KMS-11 (cell line): ENCODE data around the gene PPP2R3B.
A peak's percentile ranks its signal among the peaks of the same experiment; 100 is the strongest.
"Not testable (repeated sequence)": the region's sequence is repeated elsewhere in the genome, so short reads cannot be mapped to it uniquely, and the experiment has no call there.

Experiments
- H2AFZ ChIP-seq: fragments of 200-600 bp; sonication (generic); 2 replicates; pipeline ENCODE4 v1.6.1; 2016; ENCODE audit warnings: antibody characterized with exemption, mixed run types, low read depth
- H3K27ac ChIP-seq: fragments of 200-600 bp; sonication (generic); 2 replicates; pipeline ENCODE4 v1.6.1; 2016; ENCODE audit warnings: mild to moderate bottlenecking, mixed run types
- H3K27me3 ChIP-seq: fragments of 200-600 bp; sonication (generic); 2 replicates; pipeline ENCODE4 v1.6.1; 2017; ENCODE audit warnings: mild to moderate bottlenecking, low read depth, mixed run types, moderate library complexity; ENCODE audit not compliant: insufficient read depth
- H3K36me3 ChIP-seq: fragments of 200-600 bp; sonication (generic); 2 replicates; pipeline ENCODE4 v1.6.1; 2017; ENCODE audit warnings: mild to moderate bottlenecking, mixed run types; ENCODE audit not compliant: insufficient read depth
- H3K4me1 ChIP-seq: fragments of 200-600 bp; sonication (generic); 2 replicates; pipeline ENCODE4 v1.6.1; 2016; ENCODE audit warnings: mild to moderate bottlenecking, low read depth, mixed run types; ENCODE audit not compliant: poor library complexity, severe bottlenecking
- H3K4me2 ChIP-seq: fragments of 200-600 bp; sonication (generic); 2 replicates; pipeline ENCODE4 v1.7.0; 2016; ENCODE audit warnings: mild to moderate bottlenecking, mixed run types
- H3K4me3 ChIP-seq: fragments of 200-600 bp; sonication (generic); IDR thresholded peaks from 2 replicates; pipeline ENCODE4 v1.6.1; 2017; ENCODE audit warnings: low read depth, low read length, mixed read lengths; ENCODE audit not compliant: insufficient read depth
- H3K79me2 ChIP-seq: fragments of 200-600 bp; sonication (generic); 2 replicates; pipeline ENCODE4 v1.6.1; 2016; ENCODE audit warnings: low read depth, mixed run types; ENCODE audit not compliant: insufficient read depth
- H3K9ac ChIP-seq: fragments of 200-600 bp; sonication (generic); 2 replicates; pipeline ENCODE4 v1.6.1; 2016; ENCODE audit warnings: mild to moderate bottlenecking, mixed run types
- H4K20me1 ChIP-seq: fragments of 200-600 bp; sonication (generic); 2 replicates; pipeline ENCODE4 v1.6.1; 2016; ENCODE audit warnings: mild to moderate bottlenecking, mixed run types; ENCODE audit not compliant: insufficient read depth
- TF ChIP-seq, protein P1 (sequence below): fragments of 200-600 bp; sonication (generic); conservative IDR thresholded peaks from 2 replicates; pipeline ENCODE4 v1.6.1; 2017; ENCODE audit warnings: low read depth, mild to moderate bottlenecking, antibody characterized with exemption, low read length, moderate library complexity, mixed read lengths

PPP2R3B gene, protein sequence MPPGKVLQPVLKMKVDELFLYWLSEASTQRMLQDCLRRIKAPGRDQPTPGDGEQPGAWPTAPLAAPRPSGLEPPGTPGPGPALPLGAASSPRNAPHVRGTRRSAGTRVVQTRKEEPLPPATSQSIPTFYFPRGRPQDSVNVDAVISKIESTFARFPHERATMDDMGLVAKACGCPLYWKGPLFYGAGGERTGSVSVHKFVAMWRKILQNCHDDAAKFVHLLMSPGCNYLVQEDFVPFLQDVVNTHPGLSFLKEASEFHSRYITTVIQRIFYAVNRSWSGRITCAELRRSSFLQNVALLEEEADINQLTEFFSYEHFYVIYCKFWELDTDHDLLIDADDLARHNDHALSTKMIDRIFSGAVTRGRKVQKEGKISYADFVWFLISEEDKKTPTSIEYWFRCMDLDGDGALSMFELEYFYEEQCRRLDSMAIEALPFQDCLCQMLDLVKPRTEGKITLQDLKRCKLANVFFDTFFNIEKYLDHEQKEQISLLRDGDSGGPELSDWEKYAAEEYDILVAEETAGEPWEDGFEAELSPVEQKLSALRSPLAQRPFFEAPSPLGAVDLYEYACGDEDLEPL

DNA sequence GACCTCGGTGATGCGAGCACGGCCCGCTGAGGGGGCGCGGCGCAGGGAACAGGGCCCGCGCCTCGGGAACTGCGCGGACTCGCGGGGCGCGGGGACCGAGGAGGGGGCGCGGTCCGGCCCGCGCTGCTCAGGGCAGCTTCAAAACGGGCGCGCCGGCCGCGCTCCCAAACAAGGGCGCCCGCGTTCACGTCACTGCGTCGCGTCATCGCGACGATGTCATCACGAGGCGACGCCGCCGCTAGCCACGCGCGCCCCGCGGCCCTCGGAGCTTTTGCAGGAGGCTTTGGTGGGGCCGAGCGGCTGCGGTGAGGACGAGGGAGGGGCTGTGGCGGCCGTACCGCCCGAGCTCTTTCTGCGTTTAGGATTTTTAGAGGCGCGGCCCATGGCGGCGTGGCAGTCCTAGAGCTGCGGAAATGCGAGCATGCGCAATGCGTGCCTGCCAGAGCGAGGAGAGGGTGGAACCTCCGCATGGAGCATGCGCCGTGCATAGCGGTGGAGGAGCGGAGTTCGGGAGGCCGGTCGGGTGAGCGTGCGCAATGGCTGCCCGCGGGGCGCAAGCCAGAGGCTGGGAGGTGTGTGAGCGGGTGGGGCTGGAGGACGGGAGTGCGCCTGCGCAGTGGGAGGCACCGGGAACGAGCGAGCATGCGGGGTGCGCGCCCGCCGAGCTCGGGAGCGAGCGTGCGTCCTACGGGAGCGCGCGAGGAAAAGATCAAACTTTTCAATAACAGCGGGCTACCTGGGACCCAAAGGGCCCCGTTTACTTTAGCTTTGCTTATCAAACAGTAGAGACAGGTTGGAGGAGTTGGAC is at the start of gene PPP2R3B:
Gene PPP2R3B, minus strand, starts transcription at position 140 of the 808 bp plus-strand sequence. CDS start 216 bp downstream, outside the sequence.
- H3K4me2 ChIP-seq = peak within 1 kb of the TSS; percentile 57; the same call in 1 of the 2 replicates
- no peaks in the 10 kb centered on the region for H3K36me3 ChIP-seq
- no peaks in the 10 kb centered on the region for H3K27me3 ChIP-seq
- no peaks in the 10 kb centered on the region for H3K79me2 ChIP-seq
- TF ChIP-seq, protein P1, sequence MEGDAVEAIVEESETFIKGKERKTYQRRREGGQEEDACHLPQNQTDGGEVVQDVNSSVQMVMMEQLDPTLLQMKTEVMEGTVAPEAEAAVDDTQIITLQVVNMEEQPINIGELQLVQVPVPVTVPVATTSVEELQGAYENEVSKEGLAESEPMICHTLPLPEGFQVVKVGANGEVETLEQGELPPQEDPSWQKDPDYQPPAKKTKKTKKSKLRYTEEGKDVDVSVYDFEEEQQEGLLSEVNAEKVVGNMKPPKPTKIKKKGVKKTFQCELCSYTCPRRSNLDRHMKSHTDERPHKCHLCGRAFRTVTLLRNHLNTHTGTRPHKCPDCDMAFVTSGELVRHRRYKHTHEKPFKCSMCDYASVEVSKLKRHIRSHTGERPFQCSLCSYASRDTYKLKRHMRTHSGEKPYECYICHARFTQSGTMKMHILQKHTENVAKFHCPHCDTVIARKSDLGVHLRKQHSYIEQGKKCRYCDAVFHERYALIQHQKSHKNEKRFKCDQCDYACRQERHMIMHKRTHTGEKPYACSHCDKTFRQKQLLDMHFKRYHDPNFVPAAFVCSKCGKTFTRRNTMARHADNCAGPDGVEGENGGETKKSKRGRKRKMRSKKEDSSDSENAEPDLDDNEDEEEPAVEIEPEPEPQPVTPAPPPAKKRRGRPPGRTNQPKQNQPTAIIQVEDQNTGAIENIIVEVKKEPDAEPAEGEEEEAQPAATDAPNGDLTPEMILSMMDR = no peak
- H2AFZ ChIP-seq = peak within 1 kb of the TSS; percentile 70
- H3K9ac ChIP-seq = peak within 1 kb of the TSS; percentile 99
- H4K20me1 ChIP-seq = no peaks in the 10 kb centered on the region
- H3K4me1 ChIP-seq = peaks cover 3% of the 10 kb centered on the region
- H3K27ac ChIP-seq = peak within 1 kb of the TSS; percentile 99
- no peak within 1 kb of the TSS for H3K4me3 ChIP-seq

DNA sequence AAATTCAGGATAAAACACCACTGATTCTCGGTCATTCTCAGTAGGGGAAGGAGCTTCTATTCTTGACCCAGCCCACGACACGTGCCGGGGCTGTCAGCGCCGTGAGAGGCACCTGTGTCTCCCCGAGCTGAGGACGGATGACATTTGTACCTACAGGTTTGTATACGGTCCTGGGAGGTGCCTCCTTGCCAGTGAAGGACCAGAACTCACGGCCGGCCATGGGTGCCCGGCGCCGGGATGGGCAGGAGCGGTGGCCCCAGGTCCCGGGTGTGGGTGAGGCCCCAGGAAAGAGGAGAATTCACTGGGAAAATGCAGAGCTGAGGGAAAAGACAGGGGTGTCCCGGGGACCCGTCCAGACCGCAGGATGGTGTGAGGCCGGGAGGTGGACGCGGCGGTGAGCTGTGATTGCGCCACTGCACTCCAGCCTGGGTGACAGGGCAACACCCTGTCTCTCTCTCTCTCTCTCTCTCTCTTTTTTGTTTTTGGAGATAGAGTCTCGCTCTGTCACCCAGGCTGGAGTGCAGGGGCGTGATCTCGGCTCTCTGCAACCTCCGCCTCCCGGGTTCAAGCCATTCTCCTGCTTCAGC is 48.9 kb upstream of the PPP2R3B start:
- no peaks in the 10 kb centered on the region for H3K27me3 ChIP-seq

DNA sequence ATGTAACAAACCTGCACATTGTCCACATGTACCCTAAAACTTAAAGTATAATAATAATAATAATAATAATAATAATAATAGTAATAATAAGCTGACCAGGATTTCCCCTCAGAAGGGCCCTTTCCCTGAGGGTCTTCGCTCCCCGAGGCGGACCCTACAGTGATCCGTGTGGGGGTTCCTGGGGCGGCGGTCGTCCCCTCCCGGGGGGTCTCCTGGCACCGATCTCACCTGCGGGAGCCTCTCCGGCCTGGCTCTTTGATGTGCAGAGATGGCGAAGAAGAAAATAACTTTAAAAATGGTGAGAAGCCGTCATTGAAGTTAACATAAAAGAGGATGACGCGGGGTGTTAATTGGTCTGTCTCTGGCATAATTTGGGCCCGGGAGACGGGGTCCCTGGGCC is 48.2 kb upstream of the PPP2R3B start:
- H4K20me1 ChIP-seq = no peaks in the 10 kb centered on the region
- no peaks in the 10 kb centered on the region for H3K27me3 ChIP-seq
- H2AFZ ChIP-seq = no peak overlapping the region
- H3K4me3 ChIP-seq = no peak overlapping the region
- H3K27ac ChIP-seq = no peak overlapping the region
- no peaks in the 10 kb centered on the region for H3K4me1 ChIP-seq
- TF ChIP-seq, protein P1 = no peak
- no peak overlapping the region for H3K9ac ChIP-seq
- no peak overlapping the region for H3K4me2 ChIP-seq
- no peaks in the 10 kb centered on the region for H3K79me2 ChIP-seq
- H3K36me3 ChIP-seq = no peaks in the 10 kb centered on the region

More for the DNA sequence above, 48.9 kb upstream of the PPP2R3B start:
- no peak overlapping the region for H3K9ac ChIP-seq
- H3K36me3 ChIP-seq = no peaks in the 10 kb centered on the region
- no peaks in the 10 kb centered on the region for H4K20me1 ChIP-seq
- H3K4me1 ChIP-seq = no peaks in the 10 kb centered on the region
- no peak overlapping the region for H3K4me3 ChIP-seq
- no peaks in the 10 kb centered on the region for H3K79me2 ChIP-seq
- no peak overlapping the region for H2AFZ ChIP-seq
- TF ChIP-seq, protein P1 = no peak
- no peak overlapping the region for H3K4me2 ChIP-seq
- H3K27ac ChIP-seq = no peak overlapping the region

DNA sequence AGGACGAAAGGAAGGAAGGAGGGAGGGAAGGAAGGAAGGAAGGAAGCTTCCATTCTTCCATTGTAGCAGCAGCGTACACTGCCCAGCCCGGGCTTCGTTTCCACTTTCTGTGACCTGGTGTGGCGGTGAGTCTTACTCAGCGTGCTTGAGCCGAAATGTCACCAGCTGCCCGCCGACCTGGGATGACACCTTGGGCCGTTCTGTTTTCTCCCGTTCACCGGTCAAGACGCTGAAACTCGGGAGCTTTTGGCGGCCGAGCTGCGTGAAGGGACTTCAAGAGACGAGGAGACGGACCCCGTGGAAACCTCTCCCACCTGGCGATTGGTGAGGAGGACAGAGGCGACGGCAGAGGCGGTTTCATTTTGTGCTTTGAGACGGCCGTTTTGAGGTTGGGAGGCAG is 47.1 kb upstream of the PPP2R3B start:
- Histone ChIP-seq H3K27ac (no peak overlapping the region), H3K4me2 (no peak overlapping the region), H3K4me1 (no peaks in the 10 kb centered on the region), H3K4me3 (no peak overlapping the region), H3K36me3 (no peaks in the 10 kb centered on the region), H3K9ac (no peak overlapping the region), H3K27me3 (no peaks in the 10 kb centered on the region), H3K79me2 (no peaks in the 10 kb centered on the region), H4K20me1 (no peaks in the 10 kb centered on the region), H2AFZ (no peak overlapping the region)
- TF ChIP-seq, protein P1 = no peak

DNA sequence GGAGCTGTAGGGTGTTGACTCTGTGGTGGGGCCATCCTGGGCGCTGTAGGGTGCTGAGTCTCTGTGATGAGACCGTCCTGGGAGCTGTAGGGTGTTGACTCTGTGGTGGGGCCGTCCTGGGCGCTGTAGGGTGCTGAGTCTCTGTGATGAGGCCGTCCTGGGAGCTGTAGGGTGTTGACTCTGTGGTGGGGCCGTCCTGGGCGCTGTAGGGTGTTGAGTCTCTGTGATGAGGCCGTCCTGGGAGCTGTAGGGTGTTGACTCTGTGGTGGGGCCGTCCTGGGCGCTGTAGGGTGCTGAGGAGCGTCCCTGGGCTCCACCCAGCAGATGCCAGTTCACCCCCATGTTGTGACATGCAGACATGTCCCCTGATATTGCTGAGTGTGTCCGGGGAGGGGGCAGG is 46.0 kb upstream of the PPP2R3B start:
- not testable (repeated sequence) for H3K4me1 ChIP-seq, H2AFZ ChIP-seq, H3K4me3 ChIP-seq, H3K27ac ChIP-seq, H3K79me2 ChIP-seq, H4K20me1 ChIP-seq, H3K27me3 ChIP-seq, H3K36me3 ChIP-seq, H3K9ac ChIP-seq, H3K4me2 ChIP-seq
